ENCODE measurements around the gene EPC1. TPM values are rescaled to one million over a fixed set of nuclear protein-coding genes. Genes with fewer than 3 reads are reported as not detected.
A peak's percentile ranks its signal among the peaks of the same experiment; 100 is the strongest.
"Not testable (repeated sequence)": the region's sequence is repeated elsewhere in the genome, so short reads cannot be mapped to it uniquely, and the experiment has no call there.

EPC1 gene, protein sequence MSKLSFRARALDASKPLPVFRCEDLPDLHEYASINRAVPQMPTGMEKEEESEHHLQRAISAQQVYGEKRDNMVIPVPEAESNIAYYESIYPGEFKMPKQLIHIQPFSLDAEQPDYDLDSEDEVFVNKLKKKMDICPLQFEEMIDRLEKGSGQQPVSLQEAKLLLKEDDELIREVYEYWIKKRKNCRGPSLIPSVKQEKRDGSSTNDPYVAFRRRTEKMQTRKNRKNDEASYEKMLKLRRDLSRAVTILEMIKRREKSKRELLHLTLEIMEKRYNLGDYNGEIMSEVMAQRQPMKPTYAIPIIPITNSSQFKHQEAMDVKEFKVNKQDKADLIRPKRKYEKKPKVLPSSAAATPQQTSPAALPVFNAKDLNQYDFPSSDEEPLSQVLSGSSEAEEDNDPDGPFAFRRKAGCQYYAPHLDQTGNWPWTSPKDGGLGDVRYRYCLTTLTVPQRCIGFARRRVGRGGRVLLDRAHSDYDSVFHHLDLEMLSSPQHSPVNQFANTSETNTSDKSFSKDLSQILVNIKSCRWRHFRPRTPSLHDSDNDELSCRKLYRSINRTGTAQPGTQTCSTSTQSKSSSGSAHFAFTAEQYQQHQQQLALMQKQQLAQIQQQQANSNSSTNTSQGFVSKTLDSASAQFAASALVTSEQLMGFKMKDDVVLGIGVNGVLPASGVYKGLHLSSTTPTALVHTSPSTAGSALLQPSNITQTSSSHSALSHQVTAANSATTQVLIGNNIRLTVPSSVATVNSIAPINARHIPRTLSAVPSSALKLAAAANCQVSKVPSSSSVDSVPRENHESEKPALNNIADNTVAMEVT
- total RNA-seq (10 to 100 TPM; 13.0 to 26.3 (median 19.2) TPM), polyA plus RNA-seq (10 to 100 TPM; 10.9 to 11.0 TPM)
- long read RNA-seq, donor 1, partial matches to known transcripts, result 7 of 8 reads
- long read RNA-seq, donor 1, other reads (novel, unspliced or antisense), result 1 of 8 reads
- long read RNA-seq, donor 2, full-length matches to known transcripts, result 4 of 15 reads
- long read RNA-seq, donor 2, partial matches to known transcripts, result 5 of 15 reads
- long read RNA-seq, donor 2, other reads (novel, unspliced or antisense), result 6 of 15 reads
- long read RNA-seq, donor 3, partial matches to known transcripts, result 2 of 3 reads
- long read RNA-seq, donor 3, other reads (novel, unspliced or antisense), result 1 of 3 reads

DNA sequence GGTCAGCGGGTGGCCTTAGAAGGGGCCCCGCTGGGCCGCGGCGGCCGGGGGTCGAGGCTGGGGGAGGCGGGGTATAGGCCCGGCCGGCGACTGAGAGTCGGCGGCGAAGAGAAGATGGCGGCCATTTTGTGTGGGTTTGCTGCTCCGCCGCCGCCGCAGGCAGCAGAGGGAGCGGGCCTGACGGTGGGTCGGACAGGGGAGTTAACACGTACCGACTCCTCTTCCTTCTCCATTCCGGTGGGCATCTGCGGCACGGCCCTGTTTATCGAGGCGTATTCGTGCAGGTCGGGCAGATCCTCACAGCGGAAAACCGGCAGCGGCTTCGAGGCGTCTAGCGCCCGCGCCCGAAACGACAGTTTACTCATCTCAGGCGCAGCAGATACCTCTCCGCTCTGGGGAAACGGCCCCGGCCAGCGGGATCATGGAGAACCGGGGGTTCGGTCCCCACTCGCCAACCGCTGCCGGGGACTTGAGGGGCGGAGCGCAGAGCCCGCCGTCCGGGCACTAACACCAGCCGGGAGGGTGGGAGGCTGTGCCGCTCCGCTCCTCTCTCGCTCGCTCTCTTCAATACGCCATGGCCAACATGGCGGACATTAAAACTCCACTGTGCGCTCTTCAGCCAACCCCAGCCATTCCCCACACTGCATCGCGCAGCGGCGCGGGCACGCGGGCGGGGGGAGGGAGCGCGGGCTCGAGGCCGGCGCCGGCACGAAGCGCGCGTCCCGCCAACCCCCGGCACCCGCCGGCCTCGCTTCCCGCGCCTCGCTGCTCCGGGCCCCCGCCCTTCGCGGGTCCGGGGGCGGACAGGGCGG is at the start of gene EPC1:
Gene EPC1 (minus strand): TSS at position 608 of the 812 bp plus-strand sequence. CDS start 243 bp downstream, at position 365.
- WGBS, 4 donors, result 0 to 1% (median 0%) methylated on average over 41 to 97 of the region's 97 CpGs

DNA sequence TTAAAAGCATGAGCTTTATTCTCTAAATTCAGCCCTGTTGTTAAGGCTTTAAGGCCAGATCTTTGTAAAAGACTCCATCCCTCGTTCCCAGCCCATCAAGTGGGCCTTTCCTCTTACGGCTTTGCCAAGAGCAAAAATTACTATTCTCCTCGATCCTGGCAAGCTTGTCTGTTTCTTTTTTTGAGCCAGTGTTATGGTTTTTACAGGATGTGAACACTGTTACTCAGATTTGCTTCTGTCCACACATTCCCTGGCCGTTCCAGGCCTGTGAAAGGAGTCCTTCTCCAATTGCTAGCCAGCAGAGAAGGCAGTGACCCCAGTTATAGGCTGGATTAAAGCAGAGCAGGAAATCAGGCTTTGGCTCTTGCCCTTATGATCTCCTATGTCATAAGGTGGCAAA is 47.0 kb upstream of the EPC1 start:
- ATAC-seq (no peak), DNase-seq (no peak)
- Histone ChIP-seq H3K4me1 (no peaks in the 10 kb centered on the region), H3K36me3 (no peaks in the 10 kb centered on the region), H3K4me3 (no peak overlapping the region), H3K27me3 (no peaks in the 10 kb centered on the region), H3K9me3 (no peaks in the 10 kb centered on the region), H3K27ac (no peak overlapping the region)
- intact Hi-C loops (cut with DNase I), result no loop called here
- WGBS, 4 donors, result 63 to 72% (median 69%) methylated on average over 4 of the region's 4 CpGs
- TF ChIP-seq, protein P1, sequence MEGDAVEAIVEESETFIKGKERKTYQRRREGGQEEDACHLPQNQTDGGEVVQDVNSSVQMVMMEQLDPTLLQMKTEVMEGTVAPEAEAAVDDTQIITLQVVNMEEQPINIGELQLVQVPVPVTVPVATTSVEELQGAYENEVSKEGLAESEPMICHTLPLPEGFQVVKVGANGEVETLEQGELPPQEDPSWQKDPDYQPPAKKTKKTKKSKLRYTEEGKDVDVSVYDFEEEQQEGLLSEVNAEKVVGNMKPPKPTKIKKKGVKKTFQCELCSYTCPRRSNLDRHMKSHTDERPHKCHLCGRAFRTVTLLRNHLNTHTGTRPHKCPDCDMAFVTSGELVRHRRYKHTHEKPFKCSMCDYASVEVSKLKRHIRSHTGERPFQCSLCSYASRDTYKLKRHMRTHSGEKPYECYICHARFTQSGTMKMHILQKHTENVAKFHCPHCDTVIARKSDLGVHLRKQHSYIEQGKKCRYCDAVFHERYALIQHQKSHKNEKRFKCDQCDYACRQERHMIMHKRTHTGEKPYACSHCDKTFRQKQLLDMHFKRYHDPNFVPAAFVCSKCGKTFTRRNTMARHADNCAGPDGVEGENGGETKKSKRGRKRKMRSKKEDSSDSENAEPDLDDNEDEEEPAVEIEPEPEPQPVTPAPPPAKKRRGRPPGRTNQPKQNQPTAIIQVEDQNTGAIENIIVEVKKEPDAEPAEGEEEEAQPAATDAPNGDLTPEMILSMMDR (IDR thresholded peaks at IDR 0.05), result no peak
- TF ChIP-seq POLR2A (IDR thresholded peaks at IDR 0.05), result no peak

More for the DNA sequence above, at the start of gene EPC1:
- ATAC-seq, result peak; percentile 86 to 94 (median 92)
- intact Hi-C loops (cut with DNase I), result loop anchor here in 8 of 10 donors (1.0 to 10.0 kb wide), 14 partner anchors 20 to 292 kb away; partner anchors contain the start of genes CCDC7 (in 1 of the 8) and KIF5B (in 1 of the 8)
- H3K36me3 ChIP-seq, result peaks cover 0 to 19% (median 5%) of the 10 kb centered on the region in 9 donors
- H3K4me1 ChIP-seq, result peaks cover under 1 to 71% (median 51%) of the 10 kb centered on the region in 12 donors
- H3K27me3 ChIP-seq, result no peaks in the 10 kb centered on the region
- DNase-seq, result peak; percentile 89 to 94 (median 91)
- H3K27ac ChIP-seq, result peak within 1 kb of the TSS; percentile 98 to 100 (median 100)
- peak within 1 kb of the TSS; percentile 64 to 100 (median 88) for H3K4me3 ChIP-seq
- no peaks in the 10 kb centered on the region for H3K9me3 ChIP-seq
- TF ChIP-seq POLR2A (IDR thresholded peaks at IDR 0.05), result peak in 1 of 2 donors; percentile 53
- TF ChIP-seq, protein P1 (IDR thresholded peaks at IDR 0.05), result peak in 1 of 12 donors; percentile 11

DNA sequence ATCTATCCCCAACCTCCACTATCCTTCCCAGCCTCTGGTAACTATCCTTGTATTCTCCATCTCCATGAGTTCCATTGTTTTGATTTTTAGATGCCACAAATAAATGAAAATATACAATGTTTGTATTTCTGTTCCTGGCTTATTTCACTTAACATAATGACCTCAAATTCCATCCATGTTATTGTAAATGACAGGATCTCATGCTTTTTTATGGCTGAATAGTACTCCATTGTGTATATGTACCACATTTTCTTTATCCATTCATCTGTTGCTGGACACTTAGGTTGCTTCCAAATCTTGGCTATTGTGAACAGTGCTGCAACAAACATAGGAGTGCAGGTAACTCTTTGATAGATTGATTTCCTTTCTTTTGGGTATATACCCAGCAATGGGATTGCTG is 45.3 kb upstream of the EPC1 start:
- H3K9me3 ChIP-seq; H3K4me3 ChIP-seq; H3K27ac ChIP-seq; intact Hi-C loops (cut with DNase I); H3K27me3 ChIP-seq; DNase-seq; H3K36me3 ChIP-seq; ATAC-seq: not testable (repeated sequence)
- peaks cover 0 to 12% (median 0%) of the 10 kb centered on the region in 12 donors for H3K4me1 ChIP-seq

DNA sequence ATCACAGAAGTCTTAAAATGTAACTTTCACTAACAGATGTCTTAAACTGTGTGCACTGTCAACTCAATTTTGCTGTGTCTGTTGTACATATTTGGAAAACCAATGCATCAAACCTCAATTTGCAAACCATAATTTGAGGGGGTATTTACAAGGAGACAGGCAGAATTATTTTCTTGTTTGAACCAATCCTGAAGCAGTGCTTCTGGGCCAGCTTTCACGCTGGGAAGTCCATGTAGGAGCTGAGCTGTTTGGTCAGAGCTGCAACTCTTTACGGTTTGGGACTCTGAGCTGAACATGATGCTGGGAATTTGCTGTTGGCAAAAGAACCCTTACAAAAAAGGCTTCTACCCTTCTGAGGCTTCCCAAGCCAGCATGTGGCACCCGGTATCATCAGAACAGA is 43.2 kb upstream of the EPC1 start:
- ATAC-seq, result no peak
- H3K27me3 ChIP-seq, result no peaks in the 10 kb centered on the region
- no peaks in the 10 kb centered on the region for H3K9me3 ChIP-seq
- H3K36me3 ChIP-seq, result no peaks in the 10 kb centered on the region
- peaks cover 0 to 12% (median 0%) of the 10 kb centered on the region in 12 donors for H3K4me1 ChIP-seq
- no peak overlapping the region for H3K27ac ChIP-seq
- H3K4me3 ChIP-seq, result no peak overlapping the region
- no peak for TF ChIP-seq POLR2A (IDR thresholded peaks at IDR 0.05)
- intact Hi-C loops (cut with DNase I), result no loop called here
- DNase-seq, result no peak
- 77 to 90% (median 86%) methylated on average over 3 of the region's 3 CpGs for WGBS, 4 donors
